ENCODE measurements around the gene CTIF.

Gene CTIF

DNA sequence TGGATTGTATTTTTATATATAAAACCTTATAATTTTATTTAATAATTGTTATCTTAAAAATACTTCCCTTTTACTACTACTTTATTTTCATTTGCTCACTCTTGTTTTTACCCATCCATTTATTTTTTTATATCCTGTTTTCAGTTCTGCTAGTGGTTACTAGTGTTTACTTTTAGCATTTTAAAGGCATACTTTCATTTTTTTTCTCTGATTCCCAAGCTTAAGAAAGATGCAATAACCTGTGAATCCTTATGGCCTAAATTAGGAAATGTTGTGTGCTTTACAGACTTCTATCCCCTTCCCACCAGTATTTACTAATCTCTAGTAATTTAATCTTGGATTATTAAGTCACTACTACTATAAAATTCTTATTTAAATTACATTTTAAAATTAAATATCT is 272.0 kb downstream of the CTIF start:
- DNase-seq, result no peak

DNA sequence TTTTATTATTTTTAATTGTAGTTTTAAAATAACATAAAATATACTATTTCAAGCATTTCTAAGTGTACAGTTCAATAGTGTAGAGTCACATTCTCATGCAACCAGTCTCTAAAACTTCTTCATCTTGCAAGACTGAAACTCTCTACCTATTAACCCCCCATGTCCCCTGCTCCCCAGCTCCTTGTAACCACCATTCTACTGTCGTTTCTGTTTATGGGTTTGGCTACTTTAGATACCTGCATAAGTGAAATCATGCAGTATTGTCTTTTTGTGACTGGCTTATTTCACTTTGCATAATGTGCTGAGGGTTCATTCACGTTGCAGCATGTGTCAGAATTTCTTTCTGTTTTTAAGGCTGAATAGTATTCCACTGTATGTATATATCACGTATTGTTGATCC is 272.6 kb downstream of the CTIF start:
- no peak for DNase-seq

DNA sequence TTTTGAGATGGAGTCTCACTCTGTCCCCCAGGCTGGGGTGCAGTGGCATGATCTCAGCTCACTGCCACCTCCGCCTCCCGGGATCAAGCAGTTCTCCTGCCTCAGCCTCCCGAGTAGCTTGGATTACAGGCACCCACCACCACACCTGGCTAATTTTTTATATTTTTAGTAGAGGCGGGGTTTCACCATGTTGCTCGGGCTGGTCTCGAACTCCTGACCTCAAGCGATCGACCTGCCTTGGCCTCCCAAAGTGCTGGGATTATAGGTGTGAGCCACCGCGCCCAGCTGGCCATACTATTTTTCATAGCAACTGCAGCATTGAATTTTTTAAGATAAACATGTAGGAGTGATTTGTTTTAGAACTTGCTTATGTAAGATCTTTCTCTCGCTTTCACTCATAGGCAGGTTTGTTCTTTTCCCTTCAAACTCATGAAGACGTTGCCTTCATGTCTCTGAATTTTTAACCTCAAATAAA is 273.2 kb downstream of the CTIF start:
- DNase-seq, result peak in 1 of 5 experiments; percentile 65

DNA sequence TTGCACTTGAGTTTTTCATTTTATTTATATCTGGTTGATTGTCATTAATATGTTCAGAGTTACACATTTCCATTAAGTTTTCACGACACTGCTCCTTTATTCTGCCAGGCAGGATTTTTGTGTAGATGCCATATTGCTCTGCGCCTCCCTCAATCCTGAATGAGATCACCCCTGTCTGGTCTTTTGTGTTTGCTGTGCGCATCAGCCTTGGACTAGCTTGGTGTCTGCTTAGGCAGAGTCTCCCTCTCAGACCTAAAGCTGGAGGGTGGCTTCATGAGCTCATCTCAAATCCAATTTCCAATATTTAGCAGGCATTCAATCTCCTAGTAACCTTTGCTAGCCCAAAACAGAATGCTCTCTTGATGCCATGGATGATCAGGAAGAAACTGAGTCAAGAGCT is 274.5 kb downstream of the CTIF start:
- DNase-seq, result no peak

DNA sequence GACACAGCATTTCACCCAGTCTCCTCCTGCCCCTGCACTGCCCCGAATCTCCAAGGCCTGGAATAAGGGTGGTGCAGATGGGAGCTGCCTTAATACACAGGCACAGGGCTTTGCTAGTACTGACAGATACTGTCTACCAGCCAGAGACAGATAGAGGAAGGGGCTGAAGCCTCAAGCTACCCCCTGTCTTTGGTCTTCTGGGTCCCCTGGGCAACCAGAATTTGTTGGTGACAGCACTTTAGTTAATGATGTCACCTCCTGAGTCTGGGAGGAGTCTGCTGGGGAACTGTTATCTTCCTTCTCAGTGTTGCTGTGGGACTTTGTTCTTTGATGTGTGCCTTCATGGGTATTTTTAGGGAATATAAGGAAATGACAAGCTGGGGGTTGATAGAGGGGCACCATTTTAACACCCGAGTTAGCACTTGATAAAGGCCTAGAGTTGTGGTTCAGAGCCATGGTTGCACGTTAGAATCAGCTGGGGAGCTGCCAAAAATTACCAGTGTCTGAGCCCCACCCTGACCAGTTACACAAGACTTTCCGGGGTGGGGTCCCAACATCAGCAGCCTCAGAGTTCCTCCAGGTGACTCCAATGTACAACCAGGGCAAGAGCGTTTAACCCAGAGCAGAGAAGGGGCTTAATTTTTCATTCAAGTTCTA is 275.1 kb downstream of the CTIF start:
- DNase-seq, result peak in 3 of 5 experiments; percentile 10 to 84 (median 68)

DNA sequence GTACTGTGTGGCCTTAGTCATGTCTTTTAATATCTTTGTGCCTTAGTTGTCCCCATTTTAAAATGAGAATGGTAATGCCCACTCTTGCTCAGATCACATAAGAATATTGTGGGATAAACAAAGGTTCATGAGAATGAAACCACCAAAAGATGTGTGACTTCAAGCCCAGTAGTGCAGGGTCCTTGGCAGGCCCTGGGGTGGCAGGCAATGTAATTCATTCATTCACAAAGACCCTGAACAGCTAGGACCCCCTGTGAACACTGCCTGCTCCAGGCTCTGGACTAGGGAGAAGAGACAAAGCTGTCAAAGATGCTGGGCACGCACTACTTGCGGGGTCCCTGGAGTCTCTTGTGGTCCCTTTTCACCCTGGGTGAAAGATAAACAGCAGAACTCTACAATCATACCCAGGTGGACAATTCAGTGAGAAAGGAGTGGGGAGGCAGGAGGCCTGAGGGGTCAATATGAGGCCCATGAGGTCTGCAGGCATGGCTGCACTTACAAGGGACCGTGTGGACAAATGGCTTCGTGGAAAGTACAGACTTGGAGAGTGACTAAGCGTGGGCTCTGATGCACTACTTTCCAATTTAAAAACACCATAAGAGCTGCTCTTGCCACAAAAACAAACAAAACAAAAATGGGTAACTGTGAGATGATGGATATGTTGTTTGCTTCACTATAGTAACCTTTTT is 275.8 kb downstream of the CTIF start:
- DNase-seq, result peak in 1 of 5 experiments; percentile 44

DNA sequence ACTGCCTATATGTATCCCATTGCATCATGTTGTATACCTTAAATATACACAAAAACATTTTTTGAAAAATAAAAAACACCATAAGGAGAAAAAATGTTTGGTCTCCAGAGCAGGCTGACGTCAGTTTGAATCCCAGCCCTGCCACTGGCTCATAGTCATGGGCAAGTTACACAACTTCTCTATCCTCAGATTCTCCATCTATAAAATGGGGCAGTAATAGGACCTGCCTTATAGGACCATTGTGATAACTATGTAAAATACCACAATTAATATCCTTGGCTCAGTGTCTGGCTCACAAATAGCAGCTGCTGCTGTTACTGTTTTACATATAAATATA is 276.3 kb downstream of the CTIF start:
- no peak for DNase-seq

DNA sequence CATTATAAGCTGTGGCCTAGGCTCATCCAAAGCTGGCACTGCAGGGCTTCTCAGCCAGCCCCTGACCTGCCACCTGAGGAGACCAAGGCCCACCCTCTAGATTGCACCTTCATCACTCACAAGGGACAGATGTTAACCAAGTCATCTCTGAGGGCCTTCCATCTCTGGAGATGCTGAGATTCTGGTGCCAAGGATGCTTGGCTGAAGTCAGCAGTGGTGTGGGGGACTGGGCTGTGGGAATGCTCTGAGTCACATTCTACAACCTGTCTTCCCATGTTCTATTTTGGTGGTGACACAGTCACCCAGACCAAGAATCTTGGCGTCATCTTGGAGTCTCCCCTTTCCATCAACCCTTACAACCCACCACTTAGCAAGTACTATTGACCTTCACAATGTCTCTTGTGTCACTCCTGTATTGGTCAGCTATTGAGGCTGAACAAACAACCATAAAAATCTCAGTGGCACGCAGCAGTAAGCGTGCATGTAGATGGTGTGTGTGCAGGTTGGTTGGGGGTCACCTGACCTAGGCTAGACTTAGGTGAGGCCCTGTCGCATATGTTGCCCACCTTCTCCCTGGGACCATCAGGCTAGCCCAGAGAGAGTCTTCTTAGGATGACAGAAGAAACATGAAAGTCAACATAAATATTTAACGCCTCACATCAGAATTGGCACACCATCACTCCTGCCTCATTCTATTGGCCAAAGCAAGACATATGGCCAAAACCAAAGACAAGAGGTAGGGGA is 276.9 kb downstream of the CTIF start:
- no peak for DNase-seq

DNA sequence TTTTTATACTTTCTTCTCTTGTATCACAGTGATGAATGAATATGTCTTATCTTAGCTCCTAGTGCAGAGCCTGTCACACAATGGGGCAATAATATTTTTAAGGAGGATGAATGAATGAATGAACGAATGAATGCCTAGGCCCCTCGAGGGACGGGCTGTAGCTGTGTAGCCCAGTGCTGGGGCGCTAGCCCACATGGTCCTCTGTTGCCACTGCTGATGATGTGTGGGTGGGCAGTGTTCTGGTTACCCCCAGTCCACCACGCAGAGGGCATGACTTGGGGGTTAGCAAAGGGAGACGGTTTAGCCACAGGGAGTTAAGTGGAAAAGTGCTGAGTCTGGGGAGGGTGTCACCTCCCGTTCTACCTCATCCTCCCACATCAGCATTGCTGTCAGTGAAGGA is 277.7 kb downstream of the CTIF start:
- DNase-seq, result no peak

DNA sequence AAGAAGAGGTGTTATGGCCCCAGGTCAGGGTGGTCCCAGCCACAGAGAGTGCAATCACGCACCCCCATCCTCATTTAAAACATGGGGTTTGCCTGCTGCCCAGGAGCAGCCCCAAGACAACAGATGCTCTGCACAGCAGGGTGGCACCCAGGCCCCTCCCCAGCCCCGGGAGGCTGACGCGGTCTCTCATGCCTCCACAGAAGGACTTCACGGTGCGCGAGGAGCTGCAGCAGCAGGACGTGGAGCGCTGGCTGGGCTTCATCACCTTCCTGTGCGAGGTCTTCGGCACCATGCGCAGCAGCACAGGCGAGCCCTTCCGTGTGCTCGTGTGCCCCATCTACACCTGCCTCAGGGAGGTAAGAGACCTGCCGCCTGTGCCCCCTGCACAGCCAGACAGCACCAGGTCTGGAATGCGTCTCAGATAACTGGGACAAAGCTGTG is 278.2 kb downstream of the CTIF start:
- DNase-seq, result no peak

DNA sequence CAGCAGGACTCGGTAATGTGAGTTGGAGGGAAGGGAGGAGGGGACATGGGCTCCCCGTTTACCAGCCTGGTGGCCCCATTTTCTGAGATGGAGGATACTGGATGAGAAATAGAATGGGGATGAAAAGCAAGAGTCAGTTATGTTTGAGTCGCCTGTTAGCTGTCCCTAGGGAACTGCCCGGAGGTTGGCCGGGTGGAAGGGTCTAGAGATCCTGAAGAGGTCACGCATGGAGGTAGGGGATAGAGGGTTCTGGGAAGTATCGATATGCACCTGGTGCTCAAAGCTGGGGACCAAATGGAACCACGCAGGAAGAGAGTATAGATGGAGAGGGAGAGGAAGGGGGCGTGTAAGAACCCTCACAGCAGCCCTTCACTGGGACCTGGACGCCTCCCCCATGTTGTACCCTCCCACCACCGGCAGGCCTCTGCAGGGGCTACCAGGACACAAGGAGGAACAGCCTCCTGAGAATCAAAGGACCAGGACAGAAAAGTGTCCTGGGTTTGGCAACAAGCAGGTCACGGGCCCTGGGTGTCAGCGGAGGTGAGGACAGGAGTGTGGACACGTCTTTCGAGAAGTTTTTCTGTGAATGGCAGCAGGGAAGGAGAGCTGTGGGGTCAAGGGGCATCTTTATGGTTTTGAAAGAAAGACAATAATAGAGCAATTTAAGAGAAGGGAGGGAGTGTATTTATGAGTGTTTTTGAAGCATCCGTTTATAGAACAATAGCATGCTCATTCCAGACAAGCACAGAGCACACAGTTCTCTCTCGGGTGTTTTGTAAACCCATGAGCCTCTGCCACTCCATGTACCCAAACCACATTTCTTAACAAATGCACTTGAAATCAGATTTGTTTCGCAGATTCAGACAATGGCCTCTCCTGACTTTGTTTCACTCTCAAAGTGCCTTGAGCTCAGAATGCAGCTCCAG is 279.8 kb downstream of the CTIF start:
- DNase-seq, result no peak

DNA sequence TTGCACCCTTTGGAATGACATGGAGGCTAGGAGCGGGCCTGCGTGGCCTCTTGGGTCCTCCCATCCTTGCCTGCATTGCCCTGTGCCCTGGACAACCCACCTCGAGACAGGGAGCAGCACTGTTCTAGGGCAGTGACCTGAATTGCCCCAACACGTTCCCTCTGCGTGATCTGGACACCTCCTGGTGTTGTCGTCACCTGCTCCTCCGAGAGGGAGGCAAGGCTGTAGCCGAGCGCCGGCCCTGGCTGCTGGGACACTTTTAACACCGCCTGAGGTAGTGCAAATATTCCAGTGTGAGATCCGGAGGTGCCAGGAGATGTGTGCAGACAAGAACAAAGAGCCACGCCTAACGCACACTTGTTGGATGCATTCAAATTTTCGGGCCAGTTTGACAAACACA is 280.4 kb downstream of the CTIF start:
- DNase-seq, result no peak

DNA sequence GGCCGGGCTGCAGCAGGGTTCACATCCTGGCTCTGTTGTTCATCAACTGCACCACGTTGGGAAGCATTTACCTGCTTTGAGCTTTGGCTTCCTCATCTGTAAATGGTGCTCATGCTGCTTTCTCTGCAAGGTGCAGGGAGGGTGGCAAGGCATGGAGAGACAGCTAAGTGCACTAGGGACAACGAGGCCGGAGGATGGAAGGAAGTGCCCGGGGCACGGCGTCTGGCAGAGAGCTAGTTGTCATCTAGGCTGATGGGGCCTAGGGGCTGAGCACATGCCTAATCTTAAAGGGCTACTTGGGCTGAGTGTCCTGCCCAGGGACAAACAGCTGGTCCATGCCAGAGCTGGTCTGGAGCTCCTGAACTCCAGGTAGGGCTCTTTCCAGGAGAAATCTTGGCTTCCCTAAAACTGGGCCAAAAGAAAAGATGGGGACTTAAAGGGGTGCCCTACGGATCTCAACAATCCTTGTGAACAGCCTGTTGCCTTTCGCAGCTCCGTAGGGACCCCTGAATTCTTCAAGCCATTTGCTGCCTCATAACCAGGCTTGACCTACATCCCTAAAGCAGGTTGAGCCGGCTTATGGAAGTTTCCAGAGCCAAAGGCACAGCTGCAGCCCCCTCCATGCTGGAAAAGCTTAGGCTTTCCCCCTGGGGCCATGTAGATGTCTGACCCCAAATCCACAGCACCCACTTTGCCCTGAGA is 281.1 kb downstream of the CTIF start:
- no peak for DNase-seq

DNA sequence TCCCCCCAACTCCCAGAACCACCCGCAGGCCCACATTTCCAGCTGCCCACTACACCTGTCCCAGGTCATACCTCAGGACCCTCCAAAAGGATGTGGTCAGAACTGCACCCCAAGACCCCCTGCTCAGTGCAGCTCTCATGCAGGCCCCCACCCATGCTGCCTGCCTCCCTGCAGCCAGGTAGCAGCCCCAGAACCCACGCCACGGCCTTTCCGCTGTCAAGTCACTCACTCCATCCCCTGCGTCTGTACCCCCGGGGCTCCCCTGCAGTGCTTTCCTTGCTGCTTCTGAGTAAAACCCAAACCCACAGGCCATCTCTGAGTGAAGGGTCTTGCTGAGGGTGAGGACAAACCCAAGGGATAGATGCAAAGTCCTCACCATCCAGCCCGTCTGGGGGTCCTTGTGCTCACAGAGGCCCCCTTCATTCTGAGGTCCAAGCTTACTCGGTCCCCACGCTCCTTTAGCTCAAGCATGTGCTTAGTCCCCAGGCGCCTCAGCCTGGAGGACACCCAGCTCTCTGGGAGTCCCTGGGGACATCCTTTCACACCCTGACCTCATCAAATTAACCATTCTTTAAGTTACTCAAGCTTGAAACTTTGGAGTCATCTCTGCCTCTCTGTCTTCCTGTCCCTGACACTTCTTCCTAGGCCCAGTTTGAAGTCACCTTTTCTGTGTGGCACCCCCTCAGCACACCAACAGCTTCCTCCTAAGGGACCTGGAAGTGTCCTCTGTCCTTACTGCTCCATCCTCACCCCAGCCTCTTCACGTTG is 281.8 kb downstream of the CTIF start:
- peak in 1 of 5 experiments; percentile 44 for DNase-seq

DNA sequence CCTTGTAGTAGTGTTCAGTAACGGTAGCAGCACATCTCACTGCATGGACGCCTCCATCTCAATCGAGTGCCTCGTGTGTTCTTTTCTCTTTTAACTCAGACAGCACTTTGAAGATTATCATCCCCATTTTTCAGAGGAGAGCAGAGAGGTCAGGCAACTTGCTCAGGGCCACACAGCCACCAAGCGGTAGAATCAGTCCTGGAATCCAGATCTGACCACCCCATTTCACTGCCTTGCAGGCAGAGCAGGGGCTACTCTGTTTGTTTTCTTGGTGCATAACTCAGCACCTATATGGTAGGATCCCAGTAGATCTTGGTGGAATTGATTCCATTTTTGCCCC is 282.4 kb downstream of the CTIF start:
- no peak for DNase-seq

DNA sequence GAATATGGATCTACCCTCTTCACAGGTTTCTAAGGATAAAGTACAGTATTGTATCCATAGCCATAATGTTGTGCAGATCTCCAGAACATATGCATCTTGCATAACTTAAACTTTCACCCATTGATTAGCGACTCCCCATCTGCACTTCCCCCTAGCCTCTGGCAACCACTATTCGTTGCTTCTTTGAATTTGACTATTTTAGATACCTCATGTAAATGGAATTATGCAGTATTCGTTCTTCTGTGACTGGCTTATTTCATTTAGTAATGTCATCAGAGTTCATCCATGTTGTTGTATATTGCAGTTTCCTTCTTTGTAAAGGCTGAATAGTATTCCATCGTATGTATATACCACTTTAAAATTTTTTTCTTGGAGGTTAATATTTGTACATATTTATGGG is 283.0 kb downstream of the CTIF start:
- no peak for DNase-seq

DNA sequence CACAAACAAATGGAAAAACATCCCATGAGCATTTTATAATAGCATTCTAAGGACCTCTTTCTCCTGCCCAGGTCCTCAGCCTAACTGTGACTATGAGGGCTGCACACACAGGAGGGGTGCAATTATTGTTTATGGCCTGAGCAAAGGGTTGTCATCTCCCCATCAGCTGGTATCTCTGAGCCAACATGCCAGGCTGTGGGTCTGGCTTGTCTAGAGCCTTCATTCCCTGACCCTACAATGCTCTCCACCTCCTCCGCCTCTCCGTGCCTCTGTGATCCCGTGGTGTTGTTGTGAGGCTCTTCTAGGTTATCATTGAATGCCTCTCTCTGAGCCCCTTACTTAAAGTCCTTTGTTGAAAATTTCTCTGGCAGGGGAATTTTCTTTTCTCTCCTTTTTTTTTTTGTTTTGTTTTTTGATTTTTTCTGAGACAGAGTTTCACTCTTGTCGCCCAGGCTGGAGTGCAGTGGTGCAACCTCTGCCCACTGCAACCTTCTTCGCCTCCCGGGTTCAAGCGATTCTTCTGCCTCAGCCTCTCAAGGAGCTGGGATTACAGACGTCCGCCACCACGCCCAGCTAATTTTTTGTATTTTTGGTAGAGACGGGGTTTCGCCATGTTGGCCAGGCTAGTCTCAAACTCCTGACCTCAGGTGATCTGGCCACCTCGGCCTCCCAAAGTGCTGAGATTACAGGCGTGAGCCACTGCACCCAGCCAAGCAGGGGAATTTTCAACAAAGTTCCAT is 285.6 kb downstream of the CTIF start:
- DNase-seq, result no peak

DNA sequence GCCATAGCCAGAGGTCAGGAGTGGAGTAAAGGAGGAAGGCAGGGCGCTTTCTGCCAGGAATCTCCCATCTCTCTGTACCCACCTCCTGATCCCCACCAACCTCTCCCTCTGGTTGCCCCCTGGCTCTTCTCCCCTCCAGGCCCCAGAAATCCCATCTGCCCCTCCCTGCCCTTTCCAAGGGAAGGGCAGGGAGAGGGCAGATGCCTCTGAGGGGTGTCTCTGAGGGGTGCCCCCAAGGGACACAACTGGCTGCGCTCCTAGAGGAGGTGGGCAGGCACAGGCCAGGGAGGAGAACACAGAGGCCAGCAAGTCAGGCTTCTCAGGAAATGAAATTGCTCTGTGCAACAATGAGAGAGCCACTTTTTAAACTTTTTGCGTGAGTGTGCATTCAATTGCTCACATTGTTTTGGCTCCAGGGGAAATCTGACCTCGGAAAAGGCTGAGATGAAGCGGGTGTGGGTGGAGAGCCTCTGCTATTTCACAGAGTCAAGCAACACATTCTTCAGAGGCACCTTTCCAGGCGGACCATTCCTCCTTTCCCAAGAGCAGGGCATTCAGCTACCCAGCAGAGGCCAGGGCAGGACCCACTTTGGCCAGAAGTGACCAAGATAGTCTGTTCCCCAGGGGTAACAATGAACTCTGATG is 286.4 kb downstream of the CTIF start:
- no peak for DNase-seq

DNA sequence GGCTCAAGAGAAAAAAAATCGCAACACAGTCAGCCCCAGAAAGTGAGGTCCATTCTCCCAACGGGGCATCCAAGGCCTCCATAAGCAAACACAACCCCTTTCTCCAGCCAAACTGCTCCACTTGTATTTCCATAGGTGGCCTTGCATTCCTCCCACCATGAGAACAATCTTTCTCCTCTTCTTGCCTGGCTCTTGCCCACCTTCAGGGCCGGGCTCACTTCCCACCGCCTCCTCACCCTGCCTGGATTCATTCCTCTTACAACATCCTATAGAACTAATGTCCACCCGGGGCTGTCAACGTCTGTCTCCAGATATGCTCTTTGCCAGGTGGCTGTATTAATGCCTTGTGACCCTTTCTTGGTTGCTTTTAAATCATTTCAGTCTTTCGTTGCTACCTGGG is 287.4 kb downstream of the CTIF start:
- no peak for DNase-seq

DNA sequence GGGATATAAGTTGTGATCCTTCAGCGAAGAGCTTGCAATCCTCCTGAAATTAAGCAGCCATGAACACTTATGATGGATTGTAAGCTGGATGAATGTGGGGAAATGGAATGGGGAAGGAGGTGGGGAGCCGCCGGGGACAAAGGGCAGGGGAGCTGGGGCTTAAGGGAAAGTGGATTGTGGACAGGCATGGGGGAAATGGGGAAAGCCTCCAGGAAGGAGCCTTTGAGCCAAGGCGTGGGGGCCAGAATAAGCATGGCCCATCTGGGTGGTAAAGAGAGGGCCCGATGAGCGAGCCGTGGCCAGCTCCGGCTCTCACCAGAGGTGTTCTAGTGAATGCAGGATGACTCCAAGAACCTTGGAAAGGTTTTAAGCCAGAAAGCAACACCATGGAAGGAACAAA is 288.0 kb downstream of the CTIF start:
- DNase-seq, result no peak
